HG03045 (cell line): ENCODE results near the gene ANKRD31.

Experiments used
- ATAC-seq: cut with Tn5 transposase; IDR thresholded peaks from one replicate; pipeline ENCODE4 v1.9.1; 2021; ENCODE audit warnings: mild to moderate bottlenecking, moderate library complexity; ENCODE audit not compliant: unreplicated experiment

Gene ANKRD31

GRCh38 chr5:75040973-75041372, 195.7 kb downstream of the ANKRD31 start:
- no peak for ATAC-seq

GRCh38 chr5:75037106-75037505, 199.6 kb downstream of the ANKRD31 start:
- ATAC-seq, result no peak

- ATAC-seq, result no peak
These were observed 202.4 kb downstream of the ANKRD31 start for GRCh38 chr5:75034137-75034739.

GRCh38 chr5:75031366-75031765, 205.3 kb downstream of the ANKRD31 start:
- no peak for ATAC-seq

GRCh38 chr5:75028090-75028489, 208.6 kb downstream of the ANKRD31 start:
- ATAC-seq, result no peak

- ATAC-seq, result no peak
These were observed 213.1 kb downstream of the ANKRD31 start for GRCh38 chr5:75023368-75024159.

- ATAC-seq, result no peak
These were observed 214.9 kb downstream of the ANKRD31 start for GRCh38 chr5:75021800-75022199.

GRCh38 chr5:75021219-75021618, 215.5 kb downstream of the ANKRD31 start:
- no peak for ATAC-seq

GRCh38 chr5:75020016-75020656, 216.5 kb downstream of the ANKRD31 start:
- ATAC-seq, result no peak

- no peak for ATAC-seq
These were observed 217.7 kb downstream of the ANKRD31 start for GRCh38 chr5:75018805-75019587.
